ENCODE data around the gene YIPF3. TPM values are rescaled to one million over a fixed set of nuclear protein-coding genes. Genes with fewer than 3 reads are reported as not detected.

YIPF3 gene
- total RNA-seq, 1 experiment from 2014 or later, result 89.7 TPM

DNA sequence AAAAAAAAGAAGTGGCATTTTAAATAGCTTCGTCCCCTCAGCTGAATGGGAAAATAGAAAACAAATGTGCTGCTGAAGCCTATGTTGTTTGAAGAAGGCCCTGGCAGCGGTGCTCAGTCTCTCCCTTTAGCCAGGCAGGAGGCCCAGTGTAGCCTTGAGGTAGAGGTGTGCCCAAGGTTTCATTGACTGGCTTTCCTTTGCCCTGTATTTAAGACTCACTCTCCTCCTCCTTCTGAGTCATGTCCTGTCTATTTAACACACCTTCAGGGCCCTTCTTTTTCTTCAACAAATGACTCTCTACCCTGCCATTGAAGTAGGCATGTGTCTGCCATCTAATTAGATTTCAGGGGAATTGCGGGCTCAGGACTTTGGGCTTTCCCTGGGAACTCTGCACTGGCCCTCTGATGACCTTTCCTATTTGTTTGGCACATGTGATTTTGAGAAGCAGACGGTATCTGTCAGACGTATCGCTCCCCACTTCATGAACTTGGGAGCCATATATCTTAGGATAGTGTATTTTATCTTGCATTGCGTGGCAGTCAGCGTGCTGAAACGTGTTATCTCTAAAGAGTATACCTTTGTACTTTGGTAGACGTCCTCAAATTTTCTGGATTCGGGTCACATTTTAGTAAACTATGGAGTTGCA is 35.0 kb downstream of the YIPF3 start:
- peak overlapping the region; percentile 68 for H3K4me2 ChIP-seq (ENCODE audit: low read length)
- intact Hi-C loops (cut with micrococcal nuclease), result no loop called here
- peaks cover 43% of the 10 kb centered on the region for H3K4me1 ChIP-seq (ENCODE audit: insufficient read depth, low read length)
- H3K36me3 ChIP-seq (ENCODE audit: low read depth, low read length), result no peaks in the 10 kb centered on the region
- peaks cover 76% of the 10 kb centered on the region for H3K79me2 ChIP-seq (ENCODE audit: low read length)
- H3K27me3 ChIP-seq (ENCODE audit: low read length), result no peaks in the 10 kb centered on the region
- no peaks in the 10 kb centered on the region for H3K9me3 ChIP-seq (ENCODE audit: low read length)
- H3K9me2 ChIP-seq (replicated peaks; ENCODE audit: low read length), result no peaks in the 10 kb centered on the region
- ChIA-PET CTCF (no interaction called here), POLR2A (ENCODE audit: unreplicated experiment) (no interaction called here)
- DNase-seq (peak; percentile 88), ATAC-seq (peak; percentile 89)
- H2AFZ ChIP-seq (ENCODE audit: low read length), result no peak overlapping the region
- peak overlapping the region; percentile 33 for H3K27ac ChIP-seq (ENCODE audit: low read length)
- no peak overlapping the region for H3K4me3 ChIP-seq (ENCODE audit: low read length)
- TF ChIP-seq EZH2phosphoT487 (IDR thresholded peaks at IDR 0.05; ENCODE audit: borderline replicate concordance, low read length), result no peak
- TF ChIP-seq EZH2 (IDR thresholded peaks at IDR 0.05; ENCODE audit: low read length, unreplicated experiment), result no peak
- no peak for TF ChIP-seq CTCF (conservative IDR thresholded peaks at IDR 0.05; ENCODE audit: low read depth, low read length)
- H3F3A ChIP-seq (ENCODE audit: low read length, unreplicated experiment), result no peaks in the 10 kb centered on the region
- H3K9ac ChIP-seq (ENCODE audit: low read length), result no peak overlapping the region
- no peaks in the 10 kb centered on the region for H4K20me1 ChIP-seq (ENCODE audit: low read length)
- no TSS peak for BruUV-seq (replicated peaks)

DNA sequence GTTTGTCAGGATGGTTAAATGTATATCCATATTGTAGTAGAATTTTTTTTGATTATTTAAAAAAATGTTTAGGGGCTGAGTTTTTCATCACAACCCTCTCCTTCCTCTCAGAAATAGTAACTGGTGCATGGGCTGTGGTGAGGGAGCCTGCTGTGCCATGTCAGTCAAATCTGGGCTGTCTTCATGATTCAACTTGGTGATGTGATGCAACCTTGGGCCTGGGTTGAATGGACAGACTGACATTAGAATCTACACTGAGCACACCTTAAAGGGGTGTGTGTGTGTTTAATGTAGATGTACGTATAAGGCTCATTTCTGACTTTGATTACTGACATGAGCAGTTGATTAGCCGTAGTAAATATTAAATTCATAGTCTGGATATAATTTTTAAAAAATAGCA is 35.7 kb downstream of the YIPF3 start:
- Histone ChIP-seq H2AFZ (ENCODE audit: low read length) (no peak overlapping the region), H3K27me3 (ENCODE audit: low read length) (no peaks in the 10 kb centered on the region), H3K4me1 (ENCODE audit: insufficient read depth, low read length) (peaks cover 44% of the 10 kb centered on the region), H3K4me2 (ENCODE audit: low read length) (peak overlapping the region; percentile 68), H3K9me2 (replicated peaks; ENCODE audit: low read length) (no peaks in the 10 kb centered on the region), H3K4me3 (ENCODE audit: low read length) (no peak overlapping the region), H4K20me1 (ENCODE audit: low read length) (no peaks in the 10 kb centered on the region), H3K36me3 (ENCODE audit: low read depth, low read length) (no peaks in the 10 kb centered on the region), H3K27ac (ENCODE audit: low read length) (peak overlapping the region; percentile 33), H3K79me2 (ENCODE audit: low read length) (peaks cover 74% of the 10 kb centered on the region), H3K9ac (ENCODE audit: low read length) (no peak overlapping the region), H3K9me3 (ENCODE audit: low read length) (no peaks in the 10 kb centered on the region), H3F3A (ENCODE audit: low read length, unreplicated experiment) (no peaks in the 10 kb centered on the region)
- TF ChIP-seq EZH2 (IDR thresholded peaks at IDR 0.05; ENCODE audit: low read length, unreplicated experiment) (no peak), EZH2phosphoT487 (IDR thresholded peaks at IDR 0.05; ENCODE audit: borderline replicate concordance, low read length) (no peak), CTCF (conservative IDR thresholded peaks at IDR 0.05; ENCODE audit: low read depth, low read length) (no peak)
- POLR2A ChIA-PET (ENCODE audit: unreplicated experiment), result no interaction called here
- CTCF ChIA-PET, result no interaction called here
- intact Hi-C loops (cut with micrococcal nuclease), result no loop called here
- DNase-seq, result peak; percentile 54
- peak; percentile 29; the same call in 1 of the 2 replicates for ATAC-seq
- BruUV-seq (replicated peaks), result TSS peak; percentile 86

GRCh38 chr6:43478008-43478372 is 38.7 kb downstream of the YIPF3 start:
- Histone ChIP-seq H3K27me3 (ENCODE audit: low read length) (no peaks in the 10 kb centered on the region), H3K4me2 (ENCODE audit: low read length) (peak overlapping the region; percentile 94), H3K9me3 (ENCODE audit: low read length) (no peaks in the 10 kb centered on the region), H3K27ac (ENCODE audit: low read length) (0 out of 2 replicates have a peak overlapping the region, but pooled peaks have one; percentile 15), H3K4me1 (ENCODE audit: insufficient read depth, low read length) (peaks cover 44% of the 10 kb centered on the region), H3K4me3 (ENCODE audit: low read length) (peak overlapping the region; percentile 90), H3K9ac (ENCODE audit: low read length) (peak overlapping the region; percentile 95), H3K79me2 (ENCODE audit: low read length) (peaks cover 51% of the 10 kb centered on the region), H3F3A (ENCODE audit: low read length, unreplicated experiment) (no peaks in the 10 kb centered on the region), H2AFZ (ENCODE audit: low read length) (no peak overlapping the region), H4K20me1 (ENCODE audit: low read length) (no peaks in the 10 kb centered on the region), H3K9me2 (replicated peaks; ENCODE audit: low read length) (no peaks in the 10 kb centered on the region), H3K36me3 (ENCODE audit: low read depth, low read length) (no peaks in the 10 kb centered on the region)
- intact Hi-C loops (cut with micrococcal nuclease), result no loop called here
- CTCF ChIA-PET, result no interaction called here
- TSS peak; percentile 61 for BruUV-seq (replicated peaks)
- ATAC-seq, result no peak
- TF ChIP-seq EZH2phosphoT487 (IDR thresholded peaks at IDR 0.05; ENCODE audit: borderline replicate concordance, low read length) (no peak), EZH2 (IDR thresholded peaks at IDR 0.05; ENCODE audit: low read length, unreplicated experiment) (no peak), CTCF (conservative IDR thresholded peaks at IDR 0.05; ENCODE audit: low read depth, low read length) (no peak)
- DNase-seq, result no peak
- POLR2A ChIA-PET (ENCODE audit: unreplicated experiment), result no interaction called here

All from PC-3 (cell line).